LHCN-M2 (cell line): Measurements from ENCODE around the gene RAET1E. TPM values are rescaled to one million over a fixed set of nuclear protein-coding genes. Genes with fewer than 3 reads are reported as not detected.

Experiments used
- DNase-seq: peaks from one replicate; pipeline ENCODE4 v3.0.0-alpha.2; 2012; ENCODE audit warnings: low read depth
- total RNA-seq: library from RNA; depleted of rRNA; stranded (reverse); fragments of >200 nt; gene quantifications from 2 replicates; pipeline ENCODE4 v1.2.3, GENCODE V29; 2014

Gene RAET1E
- total RNA-seq, 1 experiment from 2014 or later, result 1.3 TPM

DNA sequence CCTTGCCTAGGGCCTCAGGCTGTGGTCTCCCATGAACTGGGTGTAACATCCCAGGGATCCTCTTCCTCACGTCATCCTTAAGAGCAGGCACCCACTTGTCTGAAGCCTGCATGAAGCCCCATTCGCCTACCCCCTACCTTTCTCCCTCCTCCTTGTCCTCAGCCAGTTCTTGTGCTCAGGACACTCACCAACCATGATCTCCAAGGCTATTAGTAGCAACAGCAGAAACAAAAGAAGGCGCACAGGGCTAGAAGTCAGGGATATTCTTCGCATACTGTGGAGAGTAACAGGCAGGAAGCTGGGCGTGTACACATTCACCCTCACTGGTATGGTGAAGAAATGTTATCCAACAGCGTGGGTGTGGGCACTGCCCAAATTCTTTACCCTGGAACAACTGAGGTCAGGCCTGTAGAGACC, 7.3 kb downstream of the RAET1E start:
- peak; percentile 38 for DNase-seq

GRCh38 chr6:149889326-149889725, 8.6 kb downstream of the RAET1E start:
- no peak for DNase-seq

GRCh38 chr6:149888659-149889058, 9.3 kb downstream of the RAET1E start:
- peak; percentile 44 for DNase-seq

GRCh38 chr6:149888093-149888492, 9.8 kb downstream of the RAET1E start:
- no peak for DNase-seq

DNA sequence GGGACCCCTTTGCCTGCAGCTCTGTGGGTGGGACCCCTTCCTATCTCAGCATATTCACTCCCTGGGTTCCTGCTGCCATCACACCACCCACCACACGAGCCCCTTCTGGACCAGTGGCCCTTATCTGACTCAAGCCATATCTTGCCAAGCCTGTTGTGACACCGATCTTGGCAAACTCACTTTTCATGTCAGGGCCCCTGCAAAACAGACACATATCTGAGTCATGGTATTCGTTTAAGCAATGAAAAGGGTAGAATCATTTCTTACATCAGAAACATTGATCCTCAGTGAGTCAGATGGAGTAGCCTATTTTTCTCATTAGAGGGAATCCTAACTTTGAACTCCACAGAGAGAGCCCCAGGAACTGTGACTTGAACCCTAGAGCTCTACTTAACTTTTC, 10.6 kb downstream of the RAET1E start:
- DNase-seq, result peak; percentile 42

DNA sequence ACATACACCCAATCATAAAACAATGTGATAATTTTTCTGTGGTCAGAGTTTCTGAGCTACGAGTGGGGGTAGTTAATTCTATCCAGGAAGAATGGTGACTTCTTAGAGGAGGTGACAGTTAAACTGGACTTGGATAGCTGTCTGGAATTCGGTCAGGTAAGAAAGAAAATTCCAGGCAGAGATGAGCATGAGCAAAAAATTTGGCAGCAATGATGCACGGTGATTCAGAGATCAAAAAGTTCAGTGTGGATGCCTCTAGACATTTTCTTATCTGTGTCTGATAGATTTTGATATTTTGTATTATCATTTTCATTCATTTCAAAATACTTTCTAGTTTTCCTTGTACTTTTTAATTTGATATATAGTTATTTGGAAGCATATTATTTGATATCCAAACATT, 12.0 kb downstream of the RAET1E start:
- DNase-seq, result no peak

DNA sequence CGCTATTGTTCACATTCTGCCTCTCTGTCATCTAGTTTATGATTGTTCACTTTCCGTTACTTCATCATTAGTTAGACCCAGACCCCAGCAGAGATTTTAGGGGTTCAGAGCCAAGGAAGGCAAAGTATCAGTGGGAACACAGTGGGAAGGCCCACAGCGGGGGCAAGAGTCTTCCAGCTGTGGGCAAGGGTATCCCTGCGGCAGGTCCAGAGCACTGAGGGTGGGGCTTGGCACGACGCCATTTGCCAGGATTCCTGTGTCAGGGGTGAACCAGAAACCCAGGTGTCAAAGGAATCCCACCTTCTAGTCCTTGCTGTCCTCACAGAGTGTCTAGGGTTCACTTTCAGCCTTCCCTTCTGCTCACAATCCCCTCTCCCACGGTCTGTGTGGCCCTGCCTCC, 13.3 kb downstream of the RAET1E start:
- no peak for DNase-seq

GRCh38 chr6:149884215-149884614, 13.7 kb downstream of the RAET1E start:
- no peak for DNase-seq

DNA sequence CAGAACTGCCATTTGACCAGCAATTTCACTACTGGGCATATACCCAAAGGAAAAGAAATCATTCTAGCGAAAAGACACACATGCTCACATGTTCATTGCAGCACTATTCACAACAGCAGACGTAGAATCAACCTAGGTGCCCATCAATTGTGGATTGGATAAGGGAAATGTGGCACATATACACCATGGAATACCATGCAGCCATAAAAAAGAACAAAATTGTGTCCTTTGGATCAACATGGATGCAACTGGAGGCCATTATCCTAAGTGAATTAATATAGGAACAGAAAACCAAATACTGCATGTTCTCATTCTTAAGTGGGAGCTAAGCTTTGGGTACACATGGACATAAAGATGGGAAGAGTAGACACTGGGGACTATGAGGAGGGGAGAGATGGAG, 16.1 kb downstream of the RAET1E start:
- no peak for DNase-seq

DNA sequence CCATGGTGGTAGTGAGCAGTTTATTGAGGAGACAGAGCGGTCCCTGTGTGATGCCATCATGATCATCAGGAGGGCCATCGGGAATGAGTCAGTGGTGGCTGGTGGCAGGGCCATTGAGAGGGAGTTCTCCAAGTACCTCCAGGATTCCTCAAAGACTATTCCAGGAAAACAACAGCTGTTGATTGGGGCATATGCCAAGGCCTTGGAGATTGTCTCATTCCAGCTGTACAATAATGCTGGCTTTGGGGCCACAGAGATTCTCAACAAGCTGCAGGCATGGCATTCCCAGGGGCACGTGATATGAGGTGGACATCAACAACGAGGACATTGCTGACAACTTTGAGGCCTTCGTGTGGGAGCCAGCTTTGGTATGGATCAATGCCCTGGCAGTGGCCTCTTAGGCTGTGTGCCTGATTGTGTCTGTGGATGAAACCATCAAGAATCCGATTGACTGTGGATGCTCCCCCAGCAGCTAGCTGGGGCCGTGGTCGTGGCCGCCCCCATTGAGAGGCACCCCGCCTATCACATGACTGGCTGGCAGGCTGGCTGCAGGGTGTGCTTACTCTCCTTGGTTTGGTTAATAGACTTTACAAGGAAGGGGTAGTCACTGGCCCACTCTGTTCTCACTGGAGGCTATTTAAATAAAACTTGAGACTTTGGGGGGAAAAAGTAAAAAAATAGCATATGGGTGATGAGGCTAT, 16.7 kb downstream of the RAET1E start:
- no peak for DNase-seq

DNA sequence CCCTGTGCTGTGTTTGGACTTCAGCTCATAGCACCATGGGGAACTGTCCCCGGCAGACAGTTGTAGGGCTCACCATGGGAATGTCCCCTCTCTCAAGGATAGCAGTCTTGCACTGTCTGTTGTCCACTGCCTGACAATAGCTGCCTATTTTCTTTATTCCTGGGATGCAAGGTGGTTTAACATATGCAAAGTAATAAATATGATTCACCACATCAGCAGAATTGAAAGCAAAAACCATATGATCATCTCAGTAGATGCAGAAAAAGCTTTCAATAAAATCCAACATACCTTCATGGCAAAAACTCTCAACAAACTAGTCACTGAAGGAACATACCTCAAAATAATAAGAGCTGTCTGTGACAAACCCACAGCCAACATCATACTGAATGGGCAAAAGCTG, 20.3 kb downstream of the RAET1E start:
- DNase-seq, result no peak

DNA sequence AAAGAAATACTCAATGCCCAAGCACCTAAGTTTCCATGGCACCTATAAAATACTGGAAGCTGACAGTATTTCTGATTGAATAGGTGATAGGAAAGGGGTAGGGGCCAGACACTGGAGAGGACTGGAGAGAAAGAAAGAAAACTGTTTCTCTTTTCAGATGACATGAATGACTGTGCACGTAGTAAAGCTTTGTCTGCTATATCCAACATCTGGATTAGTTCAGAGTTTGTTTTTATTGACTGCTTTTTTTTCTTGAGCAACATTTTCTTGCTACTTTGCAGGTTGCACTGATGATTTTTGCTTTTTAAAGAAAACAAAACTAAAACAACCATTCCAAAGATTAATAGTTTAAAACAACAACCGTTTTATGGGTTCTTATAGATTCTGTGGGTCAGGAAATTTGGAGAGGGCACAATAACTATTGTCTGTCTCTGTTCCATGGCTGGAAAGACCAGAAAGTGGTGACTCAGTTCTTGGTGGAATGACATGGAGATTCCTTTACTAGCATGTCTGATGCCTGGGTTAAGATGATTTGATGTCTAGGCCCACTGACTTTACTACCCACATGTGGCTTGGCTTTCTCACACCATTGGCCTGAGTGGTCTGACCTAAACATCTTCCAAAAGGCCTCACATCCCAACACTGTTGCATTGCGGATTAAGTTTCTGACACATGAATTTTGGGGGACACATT, 21.5 kb downstream of the RAET1E start:
- no peak for DNase-seq

DNA sequence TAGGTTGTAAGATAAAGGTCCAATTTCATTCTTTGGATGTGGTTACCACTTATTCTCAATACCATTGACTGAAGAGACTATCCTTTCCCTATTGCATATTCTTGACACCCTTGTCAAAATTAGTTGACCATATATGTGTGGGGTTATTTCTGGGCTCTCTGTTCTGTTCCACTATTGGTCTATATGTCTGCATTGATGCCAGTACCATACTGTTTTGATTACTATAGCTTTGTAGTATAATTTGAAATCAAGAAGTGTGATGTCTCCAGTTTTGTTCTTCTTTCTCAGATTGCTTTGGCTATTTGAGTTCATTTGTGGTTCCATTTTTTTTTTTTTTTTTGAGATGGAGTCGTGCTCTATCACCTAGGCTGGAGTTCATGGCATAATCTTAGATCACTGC, 25.7 kb downstream of the RAET1E start:
- DNase-seq, result no peak

DNA sequence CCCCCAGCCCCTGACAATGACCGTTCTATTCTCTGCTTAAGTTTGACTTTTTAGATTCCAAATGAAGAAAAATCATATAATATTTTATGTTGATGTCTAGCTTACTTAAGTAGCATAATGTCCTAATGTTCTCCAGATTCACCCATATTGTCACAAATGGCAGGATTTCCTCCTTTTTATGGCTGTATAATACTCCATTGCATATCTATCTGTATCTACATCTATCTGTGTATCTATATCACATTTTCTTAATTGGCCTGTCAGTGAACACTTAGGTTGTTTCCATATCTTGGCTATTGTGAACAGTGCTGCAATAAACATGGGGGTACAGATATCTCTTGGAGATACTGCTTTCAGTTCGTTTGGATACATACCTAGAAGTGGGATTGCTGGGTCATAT, 26.7 kb downstream of the RAET1E start:
- DNase-seq, result no peak

GRCh38 chr6:149869275-149869892, 28.5 kb downstream of the RAET1E start:
- DNase-seq, result no peak

- DNase-seq, result no peak
These were observed 29.9 kb downstream of the RAET1E start for GRCh38 chr6:149867876-149868640.

- peak; percentile 72 for DNase-seq
These were observed 33.1 kb downstream of the RAET1E start for GRCh38 chr6:149864578-149865535.

DNA sequence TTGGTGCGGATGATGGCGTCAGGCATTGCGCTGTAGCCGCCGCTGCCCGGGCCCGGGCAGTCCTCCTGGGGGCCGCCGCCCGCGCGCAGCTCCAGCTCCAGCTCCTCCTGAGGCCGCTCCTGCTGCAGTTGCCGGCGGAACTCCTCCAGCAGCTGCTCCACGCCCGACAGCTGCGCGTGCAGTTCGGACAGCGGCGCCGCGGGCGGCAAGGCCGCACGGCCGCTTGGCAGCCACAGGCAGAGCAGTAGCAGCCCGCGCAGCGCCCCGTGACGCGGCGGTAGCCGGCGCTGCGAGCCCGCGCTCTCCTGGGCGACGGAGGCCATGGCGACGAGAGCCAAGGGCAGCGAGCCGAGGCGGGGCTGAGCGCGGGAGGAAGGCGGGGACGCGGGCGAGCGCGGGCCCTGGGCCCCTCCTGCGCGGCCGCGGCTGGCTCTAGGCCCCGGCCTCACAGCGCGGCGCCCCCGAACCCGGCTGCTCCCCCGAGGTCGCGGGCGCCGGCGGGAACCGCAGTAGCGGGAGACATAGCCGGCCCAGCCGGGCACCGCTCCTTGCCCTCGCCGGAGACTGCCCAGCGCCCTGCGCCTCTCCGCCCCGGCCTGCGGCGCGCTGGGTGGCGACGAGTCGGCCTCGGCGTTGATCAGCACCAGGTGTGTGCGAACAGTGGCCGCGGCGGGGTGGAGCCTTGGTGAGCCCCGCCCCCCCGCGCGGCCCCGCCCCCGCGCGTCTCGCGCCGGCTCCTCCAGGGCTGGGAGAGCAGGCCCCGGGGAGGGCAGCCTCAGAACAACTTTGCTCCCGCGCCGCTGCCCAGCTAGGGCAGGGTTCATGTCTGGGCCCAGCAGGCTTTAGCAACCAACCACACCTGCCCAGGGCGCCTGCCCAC, 34.0 kb downstream of the RAET1E start, which contains the start of gene LRP11:
TSS of gene LRP11 (minus strand) at position 662 of the 880 bp plus-strand sequence. CDS start at position 323, 339 bp downstream.
- peak; percentile 83 for DNase-seq

GRCh38 chr6:149862922-149863697, 34.8 kb downstream of the RAET1E start:
- DNase-seq, result peak; percentile 84
